Colonic mucosa (tissue), 4 donors: ENCODE data around the gene SSBP1. TPM values are rescaled to one million over a fixed set of nuclear protein-coding genes. Genes with fewer than 3 reads are reported as not detected.
"Not testable (repeated sequence)": the region's sequence is repeated elsewhere in the genome, so short reads cannot be mapped to it uniquely, and the experiment has no call there.

ENCODE experiments used
- DNase-seq: peaks from one replicate; pipeline ENCODE4 v3.0.0-alpha.2; 2020
- H3K27ac ChIP-seq: fragments of 200-600 bp; one replicate; pipeline ENCODE4 v1.8.0; 2021
- H3K27me3 ChIP-seq: fragments of 200-600 bp; one replicate; pipeline ENCODE4 v1.8.0; 2021
- H3K36me3 ChIP-seq: fragments of 200-600 bp; one replicate; pipeline ENCODE4 v1.8.0; 2021
- H3K4me1 ChIP-seq: fragments of 200-600 bp; one replicate; pipeline ENCODE4 v1.8.0; 2021; ENCODE audit warnings: mild to moderate bottlenecking
- H3K4me3 ChIP-seq: fragments of 200-600 bp; one replicate; pipeline ENCODE4 v1.8.0; 2021
- H3K9ac ChIP-seq, 2 donors: one replicate each; pipeline ENCODE4 v1.7.0; 2013; ENCODE audit warnings: control low read depth in 2 of 2, low read depth in 2 of 2, low read length in 2 of 2
- H3K9me3 ChIP-seq: fragments of 200-600 bp; one replicate; pipeline ENCODE4 v1.8.0; 2021
- intact Hi-C: fragments of 100-400 bp; cut with DNase I; formaldehyde crosslinking; loops from one replicate; pipeline ENCODE4 v1.14.1; 2022
- total RNA-seq, 2 donors: library from RNA; stranded (reverse); fragmentation: NEBNext Ultra II Directional in 1 of 2; extraction: Animal tissue kit (Norgen Biotek cat#: 25700) in 1 of 2; gene quantifications; one replicate each; pipeline ENCODE4 v1.2.1, GENCODE V29; 2021
- TF ChIP-seq, protein P1 (sequence below): fragments of 200-600 bp; IDR thresholded peaks from one replicate; pipeline ENCODE4 v1.8.0; 2022; ENCODE audit warnings: antibody characterized with exemption, mild to moderate bottlenecking
- donor health status: healthy.
- donor health status: DM: no; HTN: no; CAD: no.
- donor health status: DM: no; HTN: no; CAD: no.

The SSBP1 gene
- total RNA-seq, 2 donors from 2014 or later: 76.7 to 130 TPM

DNA sequence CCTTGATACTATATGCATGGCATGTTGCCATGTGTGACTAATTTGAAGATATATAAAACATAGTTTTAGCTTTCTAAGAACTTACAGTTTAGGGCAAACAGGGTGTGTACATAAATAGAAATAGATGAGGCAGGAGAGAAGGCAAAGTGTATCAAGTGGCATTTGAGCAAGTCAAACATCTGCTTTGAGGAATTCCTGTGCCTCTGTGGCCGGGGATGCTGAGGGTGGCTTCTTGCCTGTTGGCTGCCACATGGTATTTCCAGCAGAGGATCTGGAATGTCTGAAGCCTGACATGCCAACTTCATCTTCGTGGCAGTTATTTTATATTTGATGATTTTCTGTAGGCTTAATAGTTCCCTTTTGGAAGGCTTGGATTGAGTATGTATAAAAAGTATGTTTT is 6.0 kb downstream of the SSBP1 start:
- DNase-seq: no peak
- H3K36me3 ChIP-seq: peaks cover 15% of the 10 kb centered on the region
- TF ChIP-seq, protein P1, sequence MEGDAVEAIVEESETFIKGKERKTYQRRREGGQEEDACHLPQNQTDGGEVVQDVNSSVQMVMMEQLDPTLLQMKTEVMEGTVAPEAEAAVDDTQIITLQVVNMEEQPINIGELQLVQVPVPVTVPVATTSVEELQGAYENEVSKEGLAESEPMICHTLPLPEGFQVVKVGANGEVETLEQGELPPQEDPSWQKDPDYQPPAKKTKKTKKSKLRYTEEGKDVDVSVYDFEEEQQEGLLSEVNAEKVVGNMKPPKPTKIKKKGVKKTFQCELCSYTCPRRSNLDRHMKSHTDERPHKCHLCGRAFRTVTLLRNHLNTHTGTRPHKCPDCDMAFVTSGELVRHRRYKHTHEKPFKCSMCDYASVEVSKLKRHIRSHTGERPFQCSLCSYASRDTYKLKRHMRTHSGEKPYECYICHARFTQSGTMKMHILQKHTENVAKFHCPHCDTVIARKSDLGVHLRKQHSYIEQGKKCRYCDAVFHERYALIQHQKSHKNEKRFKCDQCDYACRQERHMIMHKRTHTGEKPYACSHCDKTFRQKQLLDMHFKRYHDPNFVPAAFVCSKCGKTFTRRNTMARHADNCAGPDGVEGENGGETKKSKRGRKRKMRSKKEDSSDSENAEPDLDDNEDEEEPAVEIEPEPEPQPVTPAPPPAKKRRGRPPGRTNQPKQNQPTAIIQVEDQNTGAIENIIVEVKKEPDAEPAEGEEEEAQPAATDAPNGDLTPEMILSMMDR: no peak
- H3K4me3 ChIP-seq: no peak overlapping the region
- H3K9me3 ChIP-seq: no peaks in the 10 kb centered on the region
- no peaks in the 10 kb centered on the region for H3K27me3 ChIP-seq
- H3K27ac ChIP-seq: no peak overlapping the region
- no peak overlapping the region for H3K9ac ChIP-seq
- intact Hi-C loops: no loop called here
- H3K4me1 ChIP-seq: no peaks in the 10 kb centered on the region

GRCh38 chr7:141748396-141748795 is 10.2 kb downstream of the SSBP1 start:
- no peaks in the 10 kb centered on the region for H3K27me3 ChIP-seq
- DNase-seq: no peak
- H3K9me3 ChIP-seq: peaks cover 7% of the 10 kb centered on the region
- intact Hi-C loops: no loop called here
- H3K4me3 ChIP-seq: no peak overlapping the region
- H3K27ac ChIP-seq: no peak overlapping the region
- H3K9ac ChIP-seq: no peak overlapping the region
- TF ChIP-seq, protein P1: no peak
- peaks cover 30% of the 10 kb centered on the region for H3K36me3 ChIP-seq
- no peaks in the 10 kb centered on the region for H3K4me1 ChIP-seq

- H3K9me3 ChIP-seq, H3K27ac ChIP-seq, H3K9ac ChIP-seq, DNase-seq, intact Hi-C loops, H3K27me3 ChIP-seq, H3K4me1 ChIP-seq, H3K4me3 ChIP-seq: not testable (repeated sequence)
- H3K36me3 ChIP-seq: peaks cover 24% of the 10 kb centered on the region
Observed at GRCh38 chr7:141751904-141752303, 13.7 kb downstream of the SSBP1 start.

GRCh38 chr7:141752634-141753033 is 14.5 kb downstream of the SSBP1 start:
- no peaks in the 10 kb centered on the region for H3K4me1 ChIP-seq
- TF ChIP-seq, protein P1: no peak
- intact Hi-C loops: no loop called here
- H3K36me3 ChIP-seq: peaks cover 24% of the 10 kb centered on the region
- H3K9me3 ChIP-seq: peaks cover 7% of the 10 kb centered on the region
- H3K27me3 ChIP-seq: no peaks in the 10 kb centered on the region
- no peak overlapping the region for H3K9ac ChIP-seq
- H3K27ac ChIP-seq: no peak overlapping the region
- DNase-seq: no peak
- no peak overlapping the region for H3K4me3 ChIP-seq

- intact Hi-C loops: no loop called here
- Histone ChIP-seq H3K27ac (no peak overlapping the region), H3K9me3 (peaks cover 7% of the 10 kb centered on the region), H3K4me3 (no peak overlapping the region), H3K36me3 (peaks cover 17% of the 10 kb centered on the region), H3K9ac (no peak overlapping the region), H3K4me1 (no peaks in the 10 kb centered on the region), H3K27me3 (no peaks in the 10 kb centered on the region)
- TF ChIP-seq, protein P1: no peak
- DNase-seq: no peak
Observed at GRCh38 chr7:141754939-141755338, 16.8 kb downstream of the SSBP1 start.

DNA sequence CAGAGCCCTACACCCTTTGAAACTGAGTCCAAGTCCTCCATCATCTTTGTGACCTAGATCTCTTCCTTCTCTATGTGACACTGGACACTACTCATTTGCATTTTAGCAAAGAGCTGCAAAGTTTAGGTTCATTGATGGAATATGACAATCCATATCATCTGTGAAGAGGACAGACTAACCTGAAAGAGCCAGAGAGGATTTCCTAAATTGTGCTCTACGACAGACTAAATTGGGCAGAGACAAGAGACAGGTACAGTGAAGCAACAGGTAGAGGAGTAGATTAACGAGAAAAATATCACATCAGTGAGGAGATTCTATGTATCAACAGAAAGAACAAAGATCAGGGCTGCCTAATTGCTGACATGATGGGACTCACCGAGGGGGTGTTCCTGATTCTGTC is 25.6 kb downstream of the SSBP1 start, which contains the start of gene TAS2R3:
TAS2R3 (plus strand) TSS at position 301 of the 400 bp plus-strand sequence; CDS start at position 363, 62 bp downstream.
- H3K9ac ChIP-seq: no peak within 1 kb of the TSS
- DNase-seq: no peak
- H3K4me1 ChIP-seq: no peaks in the 10 kb centered on the region
- no peaks in the 10 kb centered on the region for H3K27me3 ChIP-seq
- no peak within 1 kb of the TSS for H3K4me3 ChIP-seq
- no peaks in the 10 kb centered on the region for H3K9me3 ChIP-seq
- H3K27ac ChIP-seq: no peak within 1 kb of the TSS
- intact Hi-C loops: no loop called here
- H3K36me3 ChIP-seq: no peaks in the 10 kb centered on the region
- TF ChIP-seq, protein P1: no peak

DNA sequence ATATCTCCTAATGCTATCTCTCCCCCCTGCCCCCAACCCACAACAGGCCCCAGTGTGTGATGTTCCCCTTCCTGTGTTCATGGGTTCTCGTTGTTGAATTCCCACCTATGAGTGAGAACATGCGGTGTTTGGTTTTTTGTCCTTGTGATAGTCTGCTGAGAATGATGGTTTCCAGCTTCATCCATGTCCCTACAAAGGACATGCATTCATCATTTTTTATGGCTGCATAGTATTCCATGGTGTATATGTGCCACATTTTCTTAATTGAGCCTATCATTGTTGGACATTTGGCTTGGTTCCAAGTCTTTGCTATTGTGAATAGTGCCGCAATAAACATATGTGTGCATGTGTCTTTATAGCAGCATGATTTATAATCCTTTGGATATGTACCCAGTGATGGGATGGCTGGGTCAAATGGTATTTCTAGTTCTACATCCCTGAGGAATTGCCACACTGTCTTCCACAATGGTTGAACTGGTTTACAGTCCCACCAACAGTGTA is 32.0 kb downstream of the SSBP1 start:
- H3K9me3 ChIP-seq, DNase-seq, H3K4me3 ChIP-seq, H3K9ac ChIP-seq, H3K4me1 ChIP-seq, H3K36me3 ChIP-seq, H3K27me3 ChIP-seq, H3K27ac ChIP-seq, intact Hi-C loops: not testable (repeated sequence)
